ENCODE data around the gene SV2C.
"Not testable (repeated sequence)": the region's sequence is repeated elsewhere in the genome, so short reads cannot be mapped to it uniquely, and the experiment has no call there.

SV2C gene

DNA sequence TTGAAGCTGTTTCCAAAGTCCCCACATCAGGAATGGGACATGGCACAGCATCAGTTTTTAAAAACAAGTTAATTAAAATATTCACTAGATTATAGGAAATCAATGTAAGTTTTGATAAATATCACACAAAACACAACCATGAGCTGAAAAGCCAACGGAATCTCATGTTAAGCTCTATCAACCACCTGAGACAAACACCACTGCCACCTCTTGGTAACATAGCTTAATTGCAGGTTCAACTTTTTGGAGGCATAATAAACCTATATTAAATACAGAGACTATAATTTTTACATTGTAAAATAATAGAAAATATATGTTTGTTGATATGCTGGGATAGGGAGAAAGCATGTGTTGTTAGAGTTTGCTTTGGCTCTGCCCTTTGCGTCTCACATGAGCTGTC lies 126.1 kb downstream of the SV2C start:
- no peak for DNase-seq

DNA sequence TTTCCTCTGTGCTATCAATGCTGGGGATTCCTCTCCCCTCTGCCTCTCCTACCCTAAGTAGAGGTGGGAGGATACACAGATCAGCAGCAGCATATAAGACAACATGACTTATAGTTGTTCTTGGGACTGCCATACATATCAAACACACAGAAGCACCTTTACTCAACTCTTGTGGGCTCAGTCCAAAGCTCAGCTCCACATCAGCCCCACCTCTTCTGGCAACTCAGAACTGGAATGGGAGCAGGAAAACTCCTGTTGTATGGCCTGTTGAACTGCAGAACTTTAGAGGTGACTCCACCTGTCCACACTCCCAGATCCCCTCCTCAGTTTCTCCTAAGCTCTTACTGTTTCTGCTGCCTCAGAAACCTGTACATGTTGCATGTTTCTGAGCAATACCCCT lies 127.8 kb downstream of the SV2C start:
- no peak for DNase-seq

DNA sequence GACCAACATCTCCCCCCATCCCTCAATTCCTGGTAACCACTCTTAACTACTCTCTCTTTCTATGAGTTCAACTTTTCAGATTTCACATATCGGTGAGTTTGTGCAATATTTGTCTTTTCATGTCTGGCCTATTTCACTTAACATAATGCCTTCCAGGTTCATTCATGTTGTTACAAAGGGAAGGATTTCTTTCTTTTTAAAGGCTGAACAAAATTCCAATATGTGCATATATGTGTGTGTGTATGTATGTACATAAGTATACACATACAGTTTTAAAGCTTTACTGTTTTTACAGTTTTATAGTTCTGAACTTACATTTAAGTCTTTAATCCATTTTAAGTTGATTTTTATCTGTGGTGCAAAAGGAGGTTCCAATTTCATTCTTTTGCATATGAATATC lies 130.7 kb downstream of the SV2C start:
- DNase-seq = no peak

DNA sequence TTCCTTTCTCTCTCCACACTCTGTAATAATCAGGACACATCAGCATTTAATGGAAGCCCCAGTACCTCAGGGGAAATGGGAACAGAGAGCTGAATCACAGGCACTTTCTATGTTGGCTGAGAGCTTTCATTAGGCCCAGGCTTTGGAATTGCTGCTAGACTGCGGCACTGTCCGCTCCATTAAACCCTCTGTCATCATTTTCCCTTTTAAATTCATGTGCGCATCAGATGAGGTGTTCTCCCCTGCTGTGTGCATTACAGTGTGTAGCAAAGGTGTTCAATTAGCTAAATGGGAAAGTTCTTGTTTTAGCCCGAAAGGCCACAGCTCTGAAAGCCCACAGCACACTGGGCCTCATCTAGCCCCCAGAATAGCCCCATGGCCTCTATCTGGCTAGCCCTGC lies 133.6 kb downstream of the SV2C start:
- DNase-seq = no peak

DNA sequence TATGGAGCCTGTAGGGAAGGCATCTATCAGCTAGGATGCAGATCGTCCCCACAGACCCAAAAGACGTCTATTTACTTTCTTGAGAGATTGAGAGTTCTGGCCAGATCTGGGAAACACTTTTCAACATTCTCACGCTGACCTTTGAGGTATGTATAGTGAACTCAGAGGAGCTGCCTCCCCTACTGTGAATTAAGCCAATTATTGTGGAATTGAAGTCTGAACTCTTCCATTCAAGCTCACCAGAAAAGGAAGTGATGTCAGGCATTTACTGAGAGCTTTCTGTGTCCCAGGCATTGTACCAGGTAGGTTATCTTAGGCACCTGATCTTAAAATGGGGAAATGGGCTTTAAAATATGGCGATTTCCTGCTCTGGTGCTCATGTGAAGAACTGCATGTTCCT lies 136.5 kb downstream of the SV2C start:
- no peak for DNase-seq

DNA sequence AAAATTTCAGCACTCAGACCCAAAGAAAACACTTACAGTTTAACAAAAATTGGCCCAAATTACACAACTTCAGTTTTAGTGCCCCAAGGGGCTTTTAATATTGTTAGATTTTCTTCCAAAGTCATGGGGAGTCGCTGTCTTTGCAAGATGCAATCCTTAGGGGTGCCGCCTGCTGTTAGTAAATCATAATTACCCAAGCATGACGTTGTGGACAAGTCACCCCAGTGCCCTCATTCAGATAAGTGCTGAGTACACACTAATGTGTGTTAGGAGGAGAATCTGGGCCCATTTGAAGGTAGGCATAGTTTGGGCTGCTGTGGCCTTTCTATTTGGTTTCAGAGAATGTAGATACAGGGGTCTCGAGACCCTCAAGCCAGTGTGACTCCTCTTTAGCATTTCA lies 138.1 kb downstream of the SV2C start:
- no peak for DNase-seq

DNA sequence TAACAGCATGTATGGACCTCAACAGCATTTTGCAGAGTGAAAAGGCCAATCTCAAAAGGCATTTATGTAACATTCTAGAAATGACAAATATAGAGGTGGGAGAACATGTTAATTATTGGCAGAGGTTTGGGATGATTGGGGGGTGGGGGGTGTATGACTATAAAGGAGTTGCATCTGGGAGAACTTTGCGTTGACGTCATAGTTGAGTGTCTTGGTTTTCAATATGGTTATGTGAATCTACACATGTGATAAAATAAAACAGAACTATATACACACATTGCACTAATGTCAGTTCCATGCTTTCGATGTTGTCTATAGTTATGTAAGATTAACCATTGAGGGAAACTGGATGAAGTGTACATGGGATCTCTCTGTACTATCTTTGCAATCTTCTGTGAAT lies 139.1 kb downstream of the SV2C start:
- DNase-seq = no peak

DNA sequence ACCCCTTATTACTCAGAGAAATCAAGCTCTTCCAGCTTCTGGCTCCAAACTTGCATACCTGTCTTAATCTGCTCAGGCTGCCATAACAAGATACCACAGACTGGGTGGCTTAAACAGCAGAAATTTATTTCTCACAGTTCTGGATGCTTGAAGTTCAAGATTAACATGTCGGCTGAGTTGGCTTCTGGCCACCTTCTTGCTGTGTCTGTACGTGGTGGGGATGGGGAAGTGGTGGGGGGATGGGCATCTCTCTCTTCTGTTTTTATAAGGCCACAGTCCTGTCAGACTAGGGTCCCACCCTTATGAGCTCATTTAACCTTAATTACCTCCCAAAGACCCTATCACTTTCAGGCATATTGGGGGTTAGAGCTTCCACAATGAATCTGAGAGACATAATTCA lies 140.5 kb downstream of the SV2C start:
- no peak for DNase-seq

DNA sequence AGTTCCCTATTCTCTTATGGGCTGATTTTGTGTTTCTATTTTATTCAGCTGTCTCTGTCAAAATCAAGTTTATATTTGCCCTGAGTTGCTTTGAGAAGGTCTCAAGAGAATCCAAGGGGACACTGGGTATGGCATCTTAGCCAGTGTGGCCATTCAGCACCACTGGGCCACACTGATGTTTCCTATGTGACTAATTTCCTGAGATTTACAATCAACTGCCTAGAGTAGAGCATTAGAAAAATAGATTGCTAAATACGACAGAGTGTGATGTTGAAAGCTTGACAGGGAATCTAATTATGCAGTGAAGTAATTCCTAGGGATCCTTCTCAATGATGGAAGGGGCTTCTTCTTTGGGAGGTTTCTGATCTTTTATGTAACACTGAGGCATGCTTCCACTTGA lies 141.7 kb downstream of the SV2C start:
- DNase-seq = no peak

DNA sequence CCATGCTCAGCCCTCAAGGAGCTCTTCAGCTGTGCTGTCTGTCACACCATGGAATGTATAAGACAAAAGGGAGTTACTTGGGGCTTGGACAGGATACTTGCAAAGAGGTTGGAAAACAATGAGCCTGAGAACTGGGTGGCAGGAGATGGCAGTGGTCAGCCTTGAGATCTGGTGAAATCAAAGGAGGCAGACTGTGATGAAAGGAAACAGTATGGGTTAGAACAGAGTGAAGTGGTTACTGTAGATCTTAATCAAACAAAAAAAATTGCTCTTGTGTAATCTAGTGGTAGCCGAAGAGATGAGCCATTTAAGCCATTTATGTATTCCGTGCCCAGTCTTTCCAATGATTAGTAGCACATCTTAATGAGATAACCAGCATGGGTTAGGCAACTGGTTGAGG lies 142.2 kb downstream of the SV2C start:
- DNase-seq = no peak

DNA sequence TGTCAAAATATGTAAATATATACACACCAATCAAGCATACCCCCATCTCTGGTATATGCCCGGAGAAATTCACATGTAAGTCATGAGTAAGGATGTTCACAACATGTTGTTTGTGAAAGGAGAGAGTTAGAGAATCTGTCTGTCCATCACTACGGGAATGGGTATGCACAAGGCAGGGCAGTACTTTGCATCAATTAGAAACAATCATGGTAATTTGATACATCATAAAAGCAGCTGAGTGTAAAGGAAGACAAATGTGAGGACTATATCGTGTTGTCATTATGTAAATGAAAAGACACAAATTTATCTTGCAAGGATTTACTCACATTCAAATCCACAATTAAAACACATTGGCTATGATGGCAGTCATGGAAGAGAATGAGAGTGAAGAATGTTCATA lies 146.7 kb downstream of the SV2C start:
- DNase-seq = no peak

DNA sequence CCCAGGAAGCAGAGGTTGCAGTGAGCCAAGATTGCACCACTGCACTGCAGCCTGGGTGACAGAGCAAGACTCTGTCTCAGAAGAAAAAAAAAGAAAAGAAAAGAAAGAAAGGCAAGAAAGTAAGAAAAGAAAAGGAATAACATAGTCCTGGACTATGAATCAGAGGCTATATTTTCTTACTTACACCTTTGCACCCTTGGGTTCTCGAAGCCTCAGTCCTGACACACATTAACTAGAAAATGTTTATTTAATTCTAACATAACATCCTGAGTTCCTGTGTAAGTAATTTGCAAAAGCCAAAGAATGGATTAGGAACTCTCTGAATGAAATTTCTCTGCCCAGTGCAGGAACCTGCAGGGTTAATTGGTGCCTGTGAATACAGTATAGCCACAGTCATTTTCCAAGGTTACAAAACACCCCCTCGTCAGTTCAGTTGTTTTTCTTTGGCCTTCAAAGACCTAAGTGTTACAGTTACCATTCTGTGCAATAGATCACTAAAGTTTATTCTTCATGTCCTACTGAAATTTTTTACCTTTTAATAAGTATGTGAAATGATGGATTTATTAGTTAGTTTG lies 147.6 kb downstream of the SV2C start:
- DNase-seq = no peak

DNA sequence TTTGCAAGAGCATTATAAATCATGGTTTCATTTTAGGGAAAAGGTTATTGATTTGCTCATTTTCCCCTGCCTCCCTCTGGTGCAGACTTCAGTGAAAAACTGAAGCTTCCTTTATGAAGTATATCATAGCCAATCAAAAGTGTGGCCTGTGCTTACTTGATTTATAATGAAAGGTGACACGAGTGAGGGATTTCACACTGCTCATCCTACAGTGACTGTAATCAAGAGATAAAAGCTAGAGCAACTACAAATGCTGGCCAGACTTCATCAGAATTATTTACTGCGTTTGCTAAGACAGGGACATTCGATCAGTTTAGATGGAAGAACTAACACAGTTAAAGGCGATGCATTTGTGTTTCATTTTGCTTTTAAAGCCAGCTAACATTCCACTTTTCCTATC lies 151.5 kb downstream of the SV2C start:
- no peak for DNase-seq

DNA sequence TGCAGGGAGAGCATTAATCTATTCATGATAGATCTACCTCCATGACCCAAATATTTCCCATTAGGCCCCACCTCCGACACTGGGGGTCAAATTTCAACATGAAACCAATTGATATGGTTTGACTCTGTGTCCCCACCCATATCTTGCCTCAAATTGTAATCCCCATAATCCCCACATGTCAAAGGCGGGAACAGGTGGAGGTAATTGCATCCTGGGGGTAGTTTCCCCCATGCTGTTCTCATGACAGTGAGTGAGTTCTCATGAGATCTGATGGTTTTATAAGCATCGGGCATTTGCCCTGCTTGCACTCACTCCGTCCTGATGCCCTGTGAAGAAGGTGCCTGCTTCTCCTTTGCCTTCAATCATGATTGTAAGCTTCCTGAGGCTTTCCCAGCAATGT lies 153.5 kb downstream of the SV2C start:
- no peak for DNase-seq

DNA sequence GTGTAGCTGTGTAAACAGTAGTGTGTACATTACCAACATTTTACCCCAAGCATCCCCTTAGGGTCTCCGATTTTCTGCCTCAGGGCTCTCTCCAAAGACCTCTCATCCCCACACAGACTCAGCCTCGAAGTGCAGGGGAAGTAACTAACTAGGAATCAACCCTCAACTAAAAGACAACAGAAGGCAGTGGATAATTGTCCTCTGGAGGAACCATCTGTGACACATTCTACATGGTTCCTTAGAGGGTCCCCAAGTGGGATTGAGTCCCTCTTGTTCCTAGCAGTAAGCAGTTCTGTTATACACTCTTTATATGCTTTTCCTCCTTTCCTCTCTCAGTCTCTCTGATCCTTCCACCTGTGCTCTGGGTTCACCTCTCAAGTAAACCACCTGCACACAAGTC lies 157.2 kb downstream of the SV2C start:
- no peak for DNase-seq

DNA sequence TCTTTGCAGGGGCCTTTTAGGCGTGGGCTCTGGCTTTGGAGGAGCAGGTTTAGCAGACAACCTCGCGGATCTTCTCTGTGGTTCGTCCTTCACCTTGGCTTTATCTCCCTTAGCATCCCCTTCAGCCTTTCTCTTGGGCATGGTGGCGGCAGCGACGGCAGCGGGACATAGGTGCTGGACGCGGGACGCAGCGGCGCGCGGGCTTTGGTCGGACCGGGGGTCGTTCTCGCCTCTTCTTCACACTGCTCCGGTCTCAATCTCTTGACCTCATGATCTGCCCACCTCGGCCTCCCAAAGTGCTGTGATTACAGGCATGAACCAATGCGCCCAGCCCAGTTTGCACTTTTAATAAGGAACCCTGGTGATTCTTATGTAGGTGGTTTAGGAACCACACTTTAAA lies 159.0 kb downstream of the SV2C start:
- not testable (repeated sequence) for DNase-seq

DNA sequence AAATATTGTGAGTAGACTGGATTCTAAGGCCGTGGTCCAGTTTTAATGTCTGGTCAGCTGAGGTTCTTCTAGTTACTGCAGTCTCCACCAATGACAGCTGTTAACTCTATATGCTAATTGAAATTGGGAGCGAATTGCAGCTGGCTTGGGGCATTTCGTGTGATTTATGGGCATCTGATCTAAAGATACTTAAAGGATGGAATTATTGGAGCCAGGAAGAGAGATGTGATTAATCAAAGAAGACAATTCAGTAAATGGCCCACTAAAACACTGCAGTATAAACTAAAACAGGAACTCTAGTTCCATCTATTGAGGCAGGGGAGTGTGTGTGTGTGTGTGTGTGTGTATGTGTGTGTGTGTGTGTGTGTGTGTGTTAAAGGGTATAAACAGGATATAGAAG lies 162.4 kb downstream of the SV2C start:
- no peak for DNase-seq

DNA sequence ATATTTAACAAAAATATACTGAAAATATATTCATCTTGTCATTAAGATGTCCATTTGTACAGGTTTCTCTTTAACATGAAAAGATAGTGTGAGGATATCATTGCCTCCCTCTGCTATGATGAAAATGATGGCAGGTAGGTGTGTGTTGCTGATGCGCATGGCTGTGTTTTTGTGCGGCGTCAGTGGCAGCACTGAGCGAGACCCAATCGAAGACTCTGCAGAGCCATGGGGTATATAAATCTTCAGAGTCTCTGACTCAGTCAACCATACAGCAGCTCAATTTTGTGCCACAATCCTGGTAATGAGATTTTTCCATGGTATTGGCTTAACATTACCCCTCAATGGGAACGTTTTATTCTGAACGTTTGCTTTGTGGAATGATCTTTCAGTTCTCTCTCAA lies 166.4 kb downstream of the SV2C start:
- no peak for DNase-seq

DNA sequence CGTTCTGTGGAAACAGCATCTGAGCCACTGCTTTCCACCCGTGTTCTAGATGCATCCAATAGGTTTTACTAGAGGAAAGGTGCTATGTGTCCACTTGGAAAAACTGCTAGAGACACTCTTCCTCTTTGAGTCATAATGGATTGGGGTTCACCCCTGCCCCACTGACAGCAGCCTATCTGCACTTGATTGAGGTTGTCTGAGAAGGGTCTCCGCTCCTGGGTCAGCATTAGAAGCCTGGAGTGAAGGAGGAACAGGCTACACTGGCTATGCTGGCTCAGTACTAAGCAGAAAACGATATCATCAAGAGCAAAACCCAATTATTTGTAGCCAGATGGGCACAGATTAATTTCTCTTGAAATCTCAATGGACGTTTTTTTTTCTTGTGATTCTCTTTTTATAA lies 167.3 kb downstream of the SV2C start:
- DNase-seq = no peak

DNA sequence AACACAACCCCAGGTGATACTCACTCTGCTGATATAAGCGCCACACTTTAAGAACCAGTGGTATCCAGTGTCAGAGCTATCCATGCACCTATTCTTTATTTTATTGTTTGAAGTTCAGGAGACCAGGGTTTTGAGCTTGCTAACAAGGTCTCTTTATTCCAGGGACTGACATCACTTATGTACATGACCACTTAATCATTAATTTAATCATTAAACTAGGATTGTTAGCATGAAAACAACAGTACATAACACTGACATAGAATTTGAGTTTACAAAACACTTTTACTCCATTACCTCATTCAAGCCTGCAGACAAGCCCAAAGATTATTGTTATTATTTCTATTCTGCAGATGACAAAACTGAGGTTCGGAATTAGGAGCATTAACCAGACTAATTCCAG lies 168.5 kb downstream of the SV2C start:
- DNase-seq = no peak

DNA sequence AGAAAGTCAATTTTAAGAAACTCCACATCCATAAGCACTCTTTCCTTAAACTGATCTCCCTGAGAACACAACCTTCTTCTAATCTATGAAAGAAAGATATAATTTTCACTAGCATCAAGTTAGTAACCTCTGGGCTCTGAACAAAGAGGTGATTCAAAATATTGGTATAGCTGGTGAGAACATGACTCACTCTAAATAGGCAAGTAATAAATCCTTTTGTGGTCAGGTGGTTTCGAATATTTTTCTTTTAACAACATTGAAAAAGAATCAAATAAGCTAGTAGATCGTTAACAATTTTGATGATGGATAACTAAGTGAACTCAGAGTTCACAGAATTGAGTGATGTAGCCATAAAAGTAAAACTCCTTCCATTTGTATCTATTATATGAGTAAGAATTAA lies 169.3 kb downstream of the SV2C start:
- no peak for DNase-seq

DNA sequence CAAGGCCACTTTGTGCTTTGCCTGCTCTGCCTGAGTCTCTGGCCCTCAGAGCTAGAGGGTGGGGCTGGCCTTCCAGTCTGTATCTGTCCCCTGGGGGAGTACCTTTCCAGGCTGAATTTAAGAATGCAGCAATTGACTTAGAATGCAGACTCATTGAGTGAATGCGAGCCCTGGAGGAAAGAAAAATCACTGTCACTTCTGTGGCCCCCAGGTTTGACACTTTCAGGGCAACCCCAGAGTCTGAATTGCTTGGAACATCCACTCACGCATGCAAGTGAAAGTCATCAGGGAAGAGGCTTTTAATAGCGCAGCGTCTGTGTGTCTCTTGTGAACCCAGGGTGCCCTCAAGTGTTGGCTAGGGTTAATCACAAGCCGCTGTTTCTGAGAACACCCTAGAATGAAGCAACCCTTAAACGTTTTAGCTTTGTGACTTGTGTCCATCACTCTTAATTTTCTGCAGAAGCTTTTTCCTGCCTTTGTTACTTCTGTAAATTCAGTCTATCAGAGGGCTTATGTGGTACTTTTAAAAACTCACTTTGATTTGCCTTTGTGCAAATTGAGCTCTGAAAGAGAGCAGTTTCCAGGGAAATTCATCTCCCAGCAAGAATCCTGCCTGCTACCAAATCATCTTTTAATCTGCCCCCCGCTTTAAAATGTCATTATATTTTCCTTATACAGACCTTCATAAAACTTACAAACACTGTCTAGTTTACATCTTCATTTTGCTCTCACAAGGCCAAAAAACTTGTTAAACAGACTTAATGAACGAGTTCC lies 173.1 kb downstream of the SV2C start:
- peak; percentile 45 for DNase-seq

DNA sequence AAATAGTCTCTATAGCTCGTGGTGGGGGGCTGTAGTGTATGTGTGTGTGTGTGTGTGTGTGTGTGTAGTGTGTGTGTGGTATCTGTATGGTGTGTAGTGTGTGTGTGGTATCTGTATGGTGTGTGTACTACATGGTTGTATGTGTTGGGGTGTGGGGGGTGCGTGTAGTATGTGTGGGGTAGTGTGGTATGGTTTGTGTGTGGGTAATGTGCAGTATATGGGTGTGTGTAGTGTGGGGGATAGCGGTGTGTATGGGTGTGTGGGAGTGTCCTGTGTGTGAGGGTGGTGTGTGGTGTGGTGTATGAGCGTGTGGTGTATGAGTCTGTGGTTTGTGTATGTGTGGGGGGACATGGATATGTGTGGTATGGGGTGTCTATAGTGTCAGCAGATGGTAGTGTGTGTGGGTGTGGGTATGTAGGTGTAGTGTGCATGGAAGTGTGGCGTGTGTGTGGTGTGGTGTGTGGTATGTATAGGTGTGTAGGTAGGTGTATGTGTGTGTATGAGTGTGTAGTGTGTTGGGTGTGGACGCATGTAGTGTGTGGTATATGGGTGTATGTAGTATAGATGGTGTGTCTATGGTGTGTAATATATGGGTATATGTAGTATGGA lies 174.1 kb downstream of the SV2C start:
- no peak for DNase-seq

DNA sequence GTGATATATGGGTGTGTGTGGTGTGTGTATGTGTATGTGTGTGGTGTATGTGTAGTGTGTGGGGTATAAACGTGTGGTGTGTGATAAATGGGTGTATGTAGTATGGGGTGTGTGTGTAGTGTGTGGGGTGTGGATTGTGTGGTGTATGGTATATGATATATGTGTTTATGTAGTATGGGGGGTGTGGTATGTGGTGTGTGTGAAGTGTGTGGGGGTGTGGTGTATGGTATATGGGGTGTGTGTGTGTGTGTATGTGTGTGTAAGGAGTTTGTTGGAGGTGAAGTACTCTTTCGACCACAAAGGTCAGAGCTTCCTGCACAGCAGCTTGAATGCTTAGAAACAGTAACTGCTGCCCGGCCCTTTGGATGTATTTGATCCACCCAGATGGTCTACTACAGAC lies 174.7 kb downstream of the SV2C start:
- DNase-seq = no peak

DNA sequence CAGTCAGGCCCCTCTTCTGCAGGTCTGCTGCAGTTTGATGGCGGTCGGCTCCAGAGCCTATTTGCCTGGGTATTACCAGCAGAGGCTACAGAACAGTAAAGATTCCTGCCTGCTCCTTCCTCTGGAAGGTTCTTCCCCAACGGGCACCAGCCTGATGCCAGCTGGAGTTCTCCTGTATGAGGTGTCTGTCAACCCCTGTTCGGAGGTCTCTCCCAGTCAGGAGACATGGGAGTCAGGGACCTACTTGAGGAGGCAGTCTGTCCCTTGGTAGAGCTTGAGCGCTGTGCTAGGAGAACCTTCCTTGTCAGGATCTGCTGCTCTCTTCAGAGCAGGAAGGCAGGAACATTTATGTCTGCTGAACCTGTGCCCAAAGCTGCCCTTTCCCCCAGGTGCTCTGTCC lies 181.5 kb downstream of the SV2C start:
- no peak for DNase-seq

All from activated effector memory CD4-positive, alpha-beta T cell treated with Interleukin-2 at 50 U/mL for 16 hours (primary cell).